GM12891 (cell line): ENCODE results near the gene BCL7C.

ENCODE experiments used
- POLR2A ChIP-seq: IDR thresholded peaks from 2 replicates; pipeline ENCODE4 v1.6.1; 2011; ENCODE audit warnings: low read depth, low read length, control low read depth
- POLR2AphosphoS5 ChIP-seq: IDR thresholded peaks from 2 replicates; pipeline ENCODE4 v1.6.1; 2011; ENCODE audit warnings: low read depth, low read length, control low read depth
- SPI1 ChIP-seq: IDR thresholded peaks from 2 replicates; pipeline ENCODE4 v1.6.1; 2011; ENCODE audit warnings: low read depth, low read length, control low read depth

DNA sequence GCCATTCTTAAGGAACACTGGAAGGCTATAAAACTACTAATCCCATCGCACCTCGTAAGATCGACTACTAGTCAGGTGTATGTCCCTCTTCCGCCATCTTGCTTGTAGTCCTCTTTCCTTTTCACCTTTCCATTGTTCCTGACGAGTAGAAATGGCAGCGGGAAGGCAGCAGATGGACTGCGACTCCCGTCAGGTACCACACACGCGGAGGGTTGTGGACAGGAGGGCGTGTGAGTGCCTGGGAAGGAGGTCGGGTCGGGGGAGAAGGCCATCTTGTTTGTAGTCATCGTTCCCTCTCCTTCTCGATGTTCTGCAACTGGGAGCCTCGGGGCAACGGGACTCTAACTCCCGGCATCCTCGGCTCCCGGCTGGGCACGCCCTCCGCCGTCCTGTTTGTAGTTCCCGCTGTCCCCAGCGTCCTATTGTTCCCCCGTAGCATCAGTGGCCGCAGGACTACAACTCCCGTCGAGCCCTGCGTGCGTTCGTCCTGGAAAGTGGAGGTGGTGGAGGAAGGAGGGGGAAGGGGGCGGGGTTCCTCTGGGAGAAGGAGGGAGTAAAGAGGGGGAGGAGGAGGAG is 29.2 kb upstream of the BCL7C start:
- TF ChIP-seq POLR2A (peak; percentile 35; the same call in 1 of the 2 replicates), POLR2AphosphoS5 (no peak), SPI1 (no peak)
